Measurements from ENCODE around the gene LRRK2. TPM values are rescaled to one million over a fixed set of nuclear protein-coding genes. Genes with fewer than 3 reads are reported as not detected.
"Not testable (repeated sequence)": the region's sequence is repeated elsewhere in the genome, so short reads cannot be mapped to it uniquely, and the experiment has no call there.

Gene LRRK2
- polyA plus RNA-seq, 4 donors = 0.22 to 1.7 (median 0.99) TPM

- no peaks in the 10 kb centered on the region for H3K9me3 ChIP-seq (ENCODE audit: control insufficient read depth in 2 of 2, insufficient read depth in 1 of 2, low read depth in 1 of 2, low read length in 1 of 2)
- WGBS, 3 donors = 18 to 41% (median 24%) methylated on average over 1 of the region's 1 CpG
- H3K4me1 ChIP-seq (ENCODE audit: control insufficient read depth in 3 of 3, insufficient read depth in 2 of 3, low read depth in 1 of 3, low read length in 2 of 3) = no peaks in the 10 kb centered on the region
- no peak overlapping the region for H3K4me3 ChIP-seq (ENCODE audit: low read depth in 1 of 3, low read length in 3 of 3)
- H3K27me3 ChIP-seq (ENCODE audit: control insufficient read depth in 3 of 3, insufficient read depth in 3 of 3, low read length in 3 of 3) = no peaks in the 10 kb centered on the region
- no peak for DNase-seq
- no peak for FAIRE-seq
- H3K27ac ChIP-seq (ENCODE audit: low read depth in 1 of 3, low read length in 2 of 3) = no peak overlapping the region
- H3K36me3 ChIP-seq (ENCODE audit: control insufficient read depth in 3 of 3, insufficient read depth in 2 of 3, low read depth in 1 of 3, low read length in 3 of 3) = no peaks in the 10 kb centered on the region
These were observed 119.5 kb downstream of the LRRK2 start for GRCh38 chr12:40344312-40344711.

- Histone ChIP-seq H3K27ac (ENCODE audit: low read depth in 1 of 3, low read length in 2 of 3) (no peak overlapping the region), H3K4me3 (ENCODE audit: low read depth in 1 of 3, low read length in 3 of 3) (no peak overlapping the region), H3K4me1 (ENCODE audit: control insufficient read depth in 3 of 3, insufficient read depth in 2 of 3, low read depth in 1 of 3, low read length in 2 of 3) (no peaks in the 10 kb centered on the region), H3K9me3 (ENCODE audit: control insufficient read depth in 2 of 2, insufficient read depth in 1 of 2, low read depth in 1 of 2, low read length in 1 of 2) (no peaks in the 10 kb centered on the region), H3K36me3 (ENCODE audit: control insufficient read depth in 3 of 3, insufficient read depth in 2 of 3, low read depth in 1 of 3, low read length in 3 of 3) (no peaks in the 10 kb centered on the region), H3K27me3 (ENCODE audit: control insufficient read depth in 3 of 3, insufficient read depth in 3 of 3, low read length in 3 of 3) (no peaks in the 10 kb centered on the region)
- DNase-seq (no peak), FAIRE-seq (no peak)
- WGBS, 3 donors = 46 to 70% (median 55%) methylated on average over 1 of the region's 1 CpG
These were observed 127.2 kb downstream of the LRRK2 start for GRCh38 chr12:40351976-40352375.

GRCh38 chr12:40375076-40375475, 150.3 kb downstream of the LRRK2 start:
- H3K27me3 ChIP-seq (ENCODE audit: control insufficient read depth in 3 of 3, insufficient read depth in 3 of 3, low read length in 3 of 3) = no peaks in the 10 kb centered on the region
- H3K4me1 ChIP-seq (ENCODE audit: control insufficient read depth in 3 of 3, insufficient read depth in 2 of 3, low read depth in 1 of 3, low read length in 2 of 3) = no peaks in the 10 kb centered on the region
- DNase-seq = no peak
- no peak overlapping the region for H3K27ac ChIP-seq (ENCODE audit: low read depth in 1 of 3, low read length in 2 of 3)
- no peaks in the 10 kb centered on the region for H3K36me3 ChIP-seq (ENCODE audit: control insufficient read depth in 3 of 3, insufficient read depth in 2 of 3, low read depth in 1 of 3, low read length in 3 of 3)
- H3K9me3 ChIP-seq (ENCODE audit: control insufficient read depth in 2 of 2, insufficient read depth in 1 of 2, low read depth in 1 of 2, low read length in 1 of 2) = no peaks in the 10 kb centered on the region
- no peak overlapping the region for H3K4me3 ChIP-seq (ENCODE audit: low read depth in 1 of 3, low read length in 3 of 3)
- WGBS, 3 donors = 53 to 69% (median 58%) methylated on average over 6 of the region's 6 CpGs
- no peak for FAIRE-seq

- no peaks in the 10 kb centered on the region for H3K27me3 ChIP-seq (ENCODE audit: control insufficient read depth in 3 of 3, insufficient read depth in 3 of 3, low read length in 3 of 3)
- no peak overlapping the region for H3K4me3 ChIP-seq (ENCODE audit: low read depth in 1 of 3, low read length in 3 of 3)
- DNase-seq = no peak
- H3K4me1 ChIP-seq (ENCODE audit: control insufficient read depth in 3 of 3, insufficient read depth in 2 of 3, low read depth in 1 of 3, low read length in 2 of 3) = no peaks in the 10 kb centered on the region
- no peak for FAIRE-seq
- WGBS, 3 donors = 90 to 95% (median 92%) methylated on average over 5 of the region's 5 CpGs
- no peak overlapping the region for H3K27ac ChIP-seq (ENCODE audit: low read depth in 1 of 3, low read length in 2 of 3)
- no peaks in the 10 kb centered on the region for H3K9me3 ChIP-seq (ENCODE audit: control insufficient read depth in 2 of 2, insufficient read depth in 1 of 2, low read depth in 1 of 2, low read length in 1 of 2)
- no peaks in the 10 kb centered on the region for H3K36me3 ChIP-seq (ENCODE audit: control insufficient read depth in 3 of 3, insufficient read depth in 2 of 3, low read depth in 1 of 3, low read length in 3 of 3)
These were observed 151.9 kb downstream of the LRRK2 start for GRCh38 chr12:40376533-40377267.

GRCh38 chr12:40378691-40379090, 153.9 kb downstream of the LRRK2 start:
- FAIRE-seq (no peak), DNase-seq (no peak)
- Histone ChIP-seq H3K9me3 (ENCODE audit: control insufficient read depth in 2 of 2, insufficient read depth in 1 of 2, low read depth in 1 of 2, low read length in 1 of 2) (no peaks in the 10 kb centered on the region), H3K27ac (ENCODE audit: low read depth in 1 of 3, low read length in 2 of 3) (no peak overlapping the region), H3K4me1 (ENCODE audit: control insufficient read depth in 3 of 3, insufficient read depth in 2 of 3, low read depth in 1 of 3, low read length in 2 of 3) (no peaks in the 10 kb centered on the region), H3K4me3 (ENCODE audit: low read depth in 1 of 3, low read length in 3 of 3) (no peak overlapping the region), H3K27me3 (ENCODE audit: control insufficient read depth in 3 of 3, insufficient read depth in 3 of 3, low read length in 3 of 3) (no peaks in the 10 kb centered on the region), H3K36me3 (ENCODE audit: control insufficient read depth in 3 of 3, insufficient read depth in 2 of 3, low read depth in 1 of 3, low read length in 3 of 3) (no peaks in the 10 kb centered on the region)
- 47 to 75% (median 59%) methylated on average over 1 of the region's 1 CpG for WGBS, 3 donors

- 17 to 49% (median 31%) methylated on average over 1 of the region's 1 CpG for WGBS, 3 donors
- no peaks in the 10 kb centered on the region for H3K36me3 ChIP-seq (ENCODE audit: control insufficient read depth in 3 of 3, insufficient read depth in 2 of 3, low read depth in 1 of 3, low read length in 3 of 3)
- H3K27me3 ChIP-seq (ENCODE audit: control insufficient read depth in 3 of 3, insufficient read depth in 3 of 3, low read length in 3 of 3) = no peaks in the 10 kb centered on the region
- H3K4me3 ChIP-seq (ENCODE audit: low read depth in 1 of 3, low read length in 3 of 3) = no peak overlapping the region
- no peaks in the 10 kb centered on the region for H3K4me1 ChIP-seq (ENCODE audit: control insufficient read depth in 3 of 3, insufficient read depth in 2 of 3, low read depth in 1 of 3, low read length in 2 of 3)
- no peaks in the 10 kb centered on the region for H3K9me3 ChIP-seq (ENCODE audit: control insufficient read depth in 2 of 2, insufficient read depth in 1 of 2, low read depth in 1 of 2, low read length in 1 of 2)
- FAIRE-seq (no peak), DNase-seq (no peak)
- H3K27ac ChIP-seq (ENCODE audit: low read depth in 1 of 3, low read length in 2 of 3) = no peak overlapping the region
These were observed 157.4 kb downstream of the LRRK2 start for GRCh38 chr12:40382217-40382616.

- H3K9me3 ChIP-seq (ENCODE audit: control insufficient read depth in 2 of 2, insufficient read depth in 1 of 2, low read depth in 1 of 2, low read length in 1 of 2); FAIRE-seq; H3K36me3 ChIP-seq (ENCODE audit: control insufficient read depth in 3 of 3, insufficient read depth in 2 of 3, low read depth in 1 of 3, low read length in 3 of 3); DNase-seq; H3K4me1 ChIP-seq (ENCODE audit: control insufficient read depth in 3 of 3, insufficient read depth in 2 of 3, low read depth in 1 of 3, low read length in 2 of 3); H3K27me3 ChIP-seq (ENCODE audit: control insufficient read depth in 3 of 3, insufficient read depth in 3 of 3, low read length in 3 of 3); H3K27ac ChIP-seq (ENCODE audit: low read depth in 1 of 3, low read length in 2 of 3); H3K4me3 ChIP-seq (ENCODE audit: low read depth in 1 of 3, low read length in 3 of 3): not testable (repeated sequence)
- 63 to 76% (median 65%) methylated on average over 3 of the region's 3 CpGs for WGBS, 3 donors
These were observed 162.5 kb downstream of the LRRK2 start for GRCh38 chr12:40387279-40387678.

GRCh38 chr12:40390980-40391379, 166.2 kb downstream of the LRRK2 start:
- 46 to 60% (median 50%) methylated on average over 2 of the region's 2 CpGs for WGBS, 3 donors
- Histone ChIP-seq H3K4me3 (ENCODE audit: low read depth in 1 of 3, low read length in 3 of 3) (no peak overlapping the region), H3K9me3 (ENCODE audit: control insufficient read depth in 2 of 2, insufficient read depth in 1 of 2, low read depth in 1 of 2, low read length in 1 of 2) (no peaks in the 10 kb centered on the region), H3K4me1 (ENCODE audit: control insufficient read depth in 3 of 3, insufficient read depth in 2 of 3, low read depth in 1 of 3, low read length in 2 of 3) (no peaks in the 10 kb centered on the region), H3K27me3 (ENCODE audit: control insufficient read depth in 3 of 3, insufficient read depth in 3 of 3, low read length in 3 of 3) (no peaks in the 10 kb centered on the region), H3K27ac (ENCODE audit: low read depth in 1 of 3, low read length in 2 of 3) (no peak overlapping the region), H3K36me3 (ENCODE audit: control insufficient read depth in 3 of 3, insufficient read depth in 2 of 3, low read depth in 1 of 3, low read length in 3 of 3) (no peaks in the 10 kb centered on the region)
- FAIRE-seq (no peak), DNase-seq (no peak)

GRCh38 chr12:40393026-40393425, 168.2 kb downstream of the LRRK2 start:
- Histone ChIP-seq H3K4me1 (ENCODE audit: control insufficient read depth in 3 of 3, insufficient read depth in 2 of 3, low read depth in 1 of 3, low read length in 2 of 3) (no peaks in the 10 kb centered on the region), H3K27me3 (ENCODE audit: control insufficient read depth in 3 of 3, insufficient read depth in 3 of 3, low read length in 3 of 3) (no peaks in the 10 kb centered on the region), H3K4me3 (ENCODE audit: low read depth in 1 of 3, low read length in 3 of 3) (no peak overlapping the region), H3K36me3 (ENCODE audit: control insufficient read depth in 3 of 3, insufficient read depth in 2 of 3, low read depth in 1 of 3, low read length in 3 of 3) (no peaks in the 10 kb centered on the region), H3K9me3 (ENCODE audit: control insufficient read depth in 2 of 2, insufficient read depth in 1 of 2, low read depth in 1 of 2, low read length in 1 of 2) (no peaks in the 10 kb centered on the region), H3K27ac (ENCODE audit: low read depth in 1 of 3, low read length in 2 of 3) (no peak overlapping the region)
- FAIRE-seq (no peak), DNase-seq (no peak)
